DMS 273 treated with DMSO at 0.1 percent for 48 hours (cell line): ENCODE results near the gene OR1I1.

Experiments
- DNase-seq: peaks from one replicate; lab custom pipeline; 2025; lab: John Stamatoyannopoulos, UW

OR1I1 gene

GRCh38 chr19:15099017-15099582 lies 17.1 kb downstream of the OR1I1 start:
- no peak for DNase-seq

- DNase-seq: no peak
These were observed 19.6 kb downstream of the OR1I1 start for GRCh38 chr19:15101479-15102082.

- DNase-seq: no peak
These were observed 22.0 kb downstream of the OR1I1 start for GRCh38 chr19:15104003-15104402.

GRCh38 chr19:15104411-15104810 lies 22.4 kb downstream of the OR1I1 start:
- DNase-seq: no peak

GRCh38 chr19:15105044-15105443 lies 23.0 kb downstream of the OR1I1 start:
- no peak for DNase-seq

- no peak for DNase-seq
These were observed 25.3 kb downstream of the OR1I1 start, which contains the start of gene SYDE1 for GRCh38 chr19:15107061-15108010. Gene SYDE1, plus strand, starts transcription at chr19:15107401. Its CDS starts 33 bp downstream, at chr19:15107434.

- DNase-seq: no peak
These were observed 26.3 kb downstream of the OR1I1 start for GRCh38 chr19:15108145-15108844.

- DNase-seq: no peak
These were observed 27.1 kb downstream of the OR1I1 start for GRCh38 chr19:15108845-15109767.

- DNase-seq: no peak
These were observed 27.9 kb downstream of the OR1I1 start for GRCh38 chr19:15109768-15110417.

- DNase-seq: no peak
These were observed 28.4 kb downstream of the OR1I1 start for GRCh38 chr19:15110418-15110815.

GRCh38 chr19:15111758-15112157 lies 29.7 kb downstream of the OR1I1 start:
- DNase-seq: no peak

- DNase-seq: no peak
These were observed 30.4 kb downstream of the OR1I1 start for GRCh38 chr19:15112385-15112784.

GRCh38 chr19:15113245-15114152 lies 31.5 kb downstream of the OR1I1 start:
- DNase-seq: no peak

- DNase-seq: no peak
These were observed 32.1 kb downstream of the OR1I1 start for GRCh38 chr19:15114153-15114540.

- DNase-seq: no peak
These were observed 33.1 kb downstream of the OR1I1 start for GRCh38 chr19:15115080-15115479.

GRCh38 chr19:15115762-15116615 lies 34.0 kb downstream of the OR1I1 start:
- no peak for DNase-seq

- no peak for DNase-seq
These were observed 34.8 kb downstream of the OR1I1 start for GRCh38 chr19:15116856-15117255.

- no peak for DNase-seq
These were observed 36.2 kb downstream of the OR1I1 start for GRCh38 chr19:15118248-15118647.
